ENCODE data around the gene C15orf39.

C15orf39 gene

GRCh38 chr15:75174102-75174501, 27.6 kb upstream of the C15orf39 start:
- DNase-seq, result no peak

- DNase-seq, result no peak
Observed at GRCh38 chr15:75174729-75175128, 27.0 kb upstream of the C15orf39 start.

GRCh38 chr15:75176396-75176761, 25.3 kb upstream of the C15orf39 start:
- no peak for DNase-seq

GRCh38 chr15:75177360-75178071, 24.2 kb upstream of the C15orf39 start:
- DNase-seq, result no peak

- DNase-seq, result no peak
Observed at GRCh38 chr15:75178171-75178937, 23.3 kb upstream of the C15orf39 start.

- DNase-seq, result no peak
Observed at GRCh38 chr15:75178938-75179745, 22.5 kb upstream of the C15orf39 start.

- no peak for DNase-seq
Observed at GRCh38 chr15:75179746-75180140, 21.9 kb upstream of the C15orf39 start.

- DNase-seq, result no peak
Observed at GRCh38 chr15:75181780-75182179, 19.9 kb upstream of the C15orf39 start.

GRCh38 chr15:75182187-75183131, 19.2 kb upstream of the C15orf39 start:
- no peak for DNase-seq

- no peak for DNase-seq
Observed at GRCh38 chr15:75185271-75186029, 16.2 kb upstream of the C15orf39 start.

GRCh38 chr15:75186044-75186443, 15.6 kb upstream of the C15orf39 start:
- DNase-seq, result no peak

- DNase-seq, result no peak
Observed at GRCh38 chr15:75188499-75188898, 13.2 kb upstream of the C15orf39 start.

- DNase-seq, result no peak
Observed at GRCh38 chr15:75191235-75191634, 10.4 kb upstream of the C15orf39 start.

GRCh38 chr15:75192307-75192706, 9.4 kb upstream of the C15orf39 start:
- no peak for DNase-seq

- DNase-seq, result no peak
Observed at GRCh38 chr15:75193272-75193671, 8.4 kb upstream of the C15orf39 start.

- DNase-seq, result no peak
Observed at GRCh38 chr15:75193976-75194375, 7.7 kb upstream of the C15orf39 start.

GRCh38 chr15:75194397-75194796, 7.3 kb upstream of the C15orf39 start:
- no peak for DNase-seq

- no peak for DNase-seq
Observed at GRCh38 chr15:75195122-75195765, 6.4 kb upstream of the C15orf39 start.

- no peak for DNase-seq
Observed at GRCh38 chr15:75195766-75196241, 5.9 kb upstream of the C15orf39 start.

GRCh38 chr15:75197062-75197630, 4.5 kb upstream of the C15orf39 start:
- DNase-seq, result no peak

Measured in activated CD4-positive, alpha-beta T cell treated with anti-CD3 and anti-CD28 coated beads, Interleukin-2, Interleukin-6, amounts not matched to agents 100 ng/mL and 50 ng/mL, durations not matched to agents 16 hours and 8 hours (primary cell).